MG63 (cell line): ENCODE data around the gene ATXN1. TPM values are rescaled to one million over a fixed set of nuclear protein-coding genes. Genes with fewer than 3 reads are reported as not detected.
A peak's percentile ranks its signal among the peaks of the same experiment; 100 is the strongest.

Experiments used
- DNase-seq: peaks from one replicate; pipeline ENCODE4 v3.0.0-alpha.2; 2020
- H3K27me3 ChIP-seq: fragments of 250-450 bp; sonication (Bioruptor Pico); 2 replicates; pipeline ENCODE4 v1.5.1; 2020; ENCODE audit warnings: mild to moderate bottlenecking, moderate library complexity
- H3K36me3 ChIP-seq: fragments of 250-450 bp; sonication (Bioruptor Pico); 2 replicates; pipeline ENCODE4 v1.5.1; 2020; ENCODE audit warnings: mild to moderate bottlenecking, moderate library complexity
- H3K4me3 ChIP-seq: fragments of 250-450 bp; sonication (Bioruptor Pico); 2 replicates; pipeline ENCODE4 v1.5.1; 2020; ENCODE audit warnings: mild to moderate bottlenecking, moderate library complexity
- H3K9me3 ChIP-seq: fragments of 250-450 bp; sonication (Bioruptor Pico); 2 replicates; pipeline ENCODE4 v1.5.1; 2020; ENCODE audit warnings: mild to moderate bottlenecking, moderate library complexity
- total RNA-seq: library from RNA; depleted of rRNA; stranded (reverse); fragments of >200 nt; shearing (Covaris generic); gene quantifications from 2 replicates; pipeline ENCODE4 v1.2.3, GENCODE V29; 2014; ENCODE audit warnings: low replicate concordance

The ATXN1 gene
- total RNA-seq, 1 experiment from 2014 or later: 5.9 TPM

DNA sequence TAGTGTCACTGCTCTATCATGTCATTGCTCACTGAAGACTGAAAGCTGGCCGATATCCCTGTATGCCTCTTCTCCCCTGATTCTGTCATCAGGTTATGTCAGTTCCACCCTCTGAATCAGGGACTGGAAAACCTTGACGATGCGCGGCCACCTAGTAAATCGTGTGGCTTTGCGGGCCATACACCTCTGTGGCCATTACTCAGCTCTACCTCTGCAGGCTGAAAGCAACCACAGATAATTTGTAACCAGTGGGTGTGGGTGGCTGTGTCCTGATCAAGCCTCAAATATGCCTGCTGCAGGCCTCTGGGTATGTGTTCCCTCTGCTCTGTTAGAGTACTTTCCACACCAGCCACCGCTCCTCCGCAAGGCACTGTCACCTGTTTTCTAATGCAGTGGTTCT is 417.7 kb downstream of the ATXN1 start:
- Histone ChIP-seq H3K36me3 (no peaks in the 10 kb centered on the region), H3K4me3 (no peak overlapping the region), H3K27me3 (no peaks in the 10 kb centered on the region), H3K9me3 (no peaks in the 10 kb centered on the region)
- no peak for DNase-seq

DNA sequence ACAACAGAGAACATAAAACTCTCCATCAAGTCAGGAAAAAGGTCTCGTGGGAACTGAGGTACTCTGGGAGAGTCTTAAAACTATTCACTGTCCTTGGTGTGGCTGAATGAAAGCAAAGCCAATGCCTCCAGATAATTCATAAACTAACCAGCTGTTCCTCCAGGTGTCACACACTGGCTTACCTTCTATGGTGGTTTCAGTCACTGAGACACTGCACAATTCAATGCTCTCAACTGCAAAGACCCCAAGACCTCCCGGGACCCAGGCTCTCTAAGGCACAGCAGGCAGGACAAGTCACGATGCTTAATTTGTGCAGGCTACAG is 422.0 kb downstream of the ATXN1 start:
- no peak for DNase-seq
- Histone ChIP-seq H3K27me3 (no peaks in the 10 kb centered on the region), H3K9me3 (no peaks in the 10 kb centered on the region), H3K36me3 (no peaks in the 10 kb centered on the region), H3K4me3 (no peak overlapping the region)

- no peaks in the 10 kb centered on the region for H3K36me3 ChIP-seq
- peak; percentile 95 for DNase-seq
- no peak overlapping the region for H3K4me3 ChIP-seq
- no peaks in the 10 kb centered on the region for H3K27me3 ChIP-seq
- H3K9me3 ChIP-seq: no peaks in the 10 kb centered on the region
Measured at GRCh38 chr6:16338577-16339264, 422.5 kb downstream of the ATXN1 start.

GRCh38 chr6:16337295-16337975 is 423.8 kb downstream of the ATXN1 start:
- peak; percentile 82 for DNase-seq
- no peak overlapping the region for H3K4me3 ChIP-seq

DNA sequence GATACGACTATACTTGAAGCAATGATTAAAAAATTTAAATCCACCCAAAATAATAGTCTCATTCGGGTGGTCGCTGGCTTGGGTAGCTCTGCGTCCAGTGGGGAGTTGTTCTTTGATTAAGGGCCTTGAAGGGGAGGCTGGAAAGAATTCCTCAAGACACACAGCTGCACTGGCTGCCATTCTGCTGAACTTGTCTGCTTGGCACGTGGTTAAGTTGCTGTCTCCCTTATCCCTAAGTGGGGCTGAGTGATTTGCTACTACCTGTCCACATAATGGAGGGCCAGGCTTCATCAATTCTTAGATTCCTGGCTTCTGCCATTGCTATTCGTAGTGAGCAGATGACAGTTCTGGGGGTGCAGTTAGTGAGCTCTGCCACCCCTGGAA is 424.4 kb downstream of the ATXN1 start:
- no peaks in the 10 kb centered on the region for H3K27me3 ChIP-seq
- DNase-seq: no peak
- H3K4me3 ChIP-seq: no peak overlapping the region
- no peaks in the 10 kb centered on the region for H3K36me3 ChIP-seq
- H3K9me3 ChIP-seq: no peaks in the 10 kb centered on the region

More at GRCh38 chr6:16337295-16337975, 423.8 kb downstream of the ATXN1 start:
- Histone ChIP-seq H3K36me3 (no peaks in the 10 kb centered on the region), H3K9me3 (no peaks in the 10 kb centered on the region), H3K27me3 (no peaks in the 10 kb centered on the region)

DNA sequence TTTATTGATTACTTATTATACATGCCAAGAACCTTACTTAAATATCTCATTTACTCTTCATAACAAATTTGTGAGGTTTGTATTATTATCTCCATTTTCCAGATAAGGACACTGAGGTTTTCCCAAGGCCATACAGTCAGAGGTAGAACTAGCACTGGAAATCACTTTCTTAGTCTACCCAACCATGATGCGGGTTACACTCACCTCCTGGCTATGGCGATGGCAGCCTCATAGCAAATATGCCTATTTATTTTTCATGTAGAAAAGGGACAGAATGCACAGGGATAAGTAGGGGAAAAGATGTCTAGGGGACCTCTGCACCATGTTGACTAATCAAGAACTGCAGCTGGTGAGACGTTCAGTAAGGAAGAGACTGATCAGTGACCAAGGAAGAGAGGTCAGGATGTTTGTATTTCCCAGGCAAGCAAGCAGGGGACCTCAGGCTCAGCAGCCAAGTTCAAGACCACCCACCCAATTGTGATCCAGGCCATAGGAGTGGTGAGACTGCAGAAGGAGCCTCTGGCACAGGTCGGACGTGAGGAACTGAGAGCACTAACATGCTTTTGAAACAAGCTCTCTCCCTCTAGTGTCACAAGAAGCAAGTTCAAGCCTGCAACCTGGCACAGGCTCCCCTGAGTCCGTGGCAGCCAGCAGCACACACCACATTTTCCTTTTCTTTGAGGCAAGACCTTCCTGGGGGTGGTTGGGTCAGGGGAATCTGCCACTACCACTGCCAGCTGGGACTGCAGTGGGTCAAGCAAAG is 425.0 kb downstream of the ATXN1 start:
- Histone ChIP-seq H3K9me3 (no peaks in the 10 kb centered on the region), H3K27me3 (no peaks in the 10 kb centered on the region), H3K36me3 (no peaks in the 10 kb centered on the region), H3K4me3 (no peak overlapping the region)
- DNase-seq: peak; percentile 25

- Histone ChIP-seq H3K27me3 (no peaks in the 10 kb centered on the region), H3K9me3 (no peaks in the 10 kb centered on the region), H3K36me3 (no peaks in the 10 kb centered on the region), H3K4me3 (no peak overlapping the region)
- no peak for DNase-seq
Measured at GRCh38 chr6:16335176-16335575, 426.1 kb downstream of the ATXN1 start.

DNA sequence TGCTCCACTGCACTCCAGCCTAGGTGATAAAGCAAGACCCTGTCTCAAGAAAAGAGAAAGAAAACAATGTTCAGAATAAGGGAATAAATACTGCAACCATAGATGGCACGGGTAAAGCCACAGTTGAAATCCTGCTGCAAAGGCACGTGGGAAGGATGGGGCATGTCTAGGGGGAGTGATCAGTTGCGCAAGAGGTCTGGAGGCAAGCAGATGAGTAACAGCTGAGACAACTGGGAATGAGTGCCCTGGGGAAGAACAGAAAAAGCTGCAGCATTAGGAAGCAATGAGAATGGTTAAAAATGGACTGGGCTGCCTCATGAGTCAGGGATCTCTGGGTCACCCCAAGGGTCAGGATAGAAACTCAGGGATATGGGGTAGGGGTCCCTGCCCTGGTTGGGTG is 426.6 kb downstream of the ATXN1 start:
- peak; percentile 73 for DNase-seq
- H3K27me3 ChIP-seq: no peaks in the 10 kb centered on the region
- H3K9me3 ChIP-seq: no peaks in the 10 kb centered on the region
- no peak overlapping the region for H3K4me3 ChIP-seq
- H3K36me3 ChIP-seq: no peaks in the 10 kb centered on the region

DNA sequence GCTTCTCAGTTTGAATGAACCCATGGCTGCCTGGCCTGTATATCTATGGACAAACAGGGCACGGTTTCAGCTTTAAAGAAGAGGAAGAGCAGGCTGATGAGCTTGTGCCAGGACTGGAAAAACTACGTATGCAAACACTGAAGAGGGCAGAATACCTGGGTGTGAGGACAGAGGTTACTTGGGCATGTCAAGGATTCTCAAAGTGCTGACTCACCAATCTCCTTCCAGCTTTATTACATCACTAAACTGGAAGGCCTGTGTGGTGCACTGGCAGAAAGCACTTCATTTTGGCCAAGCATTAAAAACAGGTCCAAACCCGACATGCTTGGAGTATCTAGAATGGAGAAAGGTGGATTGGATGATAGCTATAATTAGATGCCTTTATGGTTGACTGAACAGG is 427.7 kb downstream of the ATXN1 start:
- H3K36me3 ChIP-seq: no peaks in the 10 kb centered on the region
- DNase-seq: peak; percentile 31
- H3K27me3 ChIP-seq: no peaks in the 10 kb centered on the region
- H3K9me3 ChIP-seq: no peaks in the 10 kb centered on the region
- no peak overlapping the region for H3K4me3 ChIP-seq

DNA sequence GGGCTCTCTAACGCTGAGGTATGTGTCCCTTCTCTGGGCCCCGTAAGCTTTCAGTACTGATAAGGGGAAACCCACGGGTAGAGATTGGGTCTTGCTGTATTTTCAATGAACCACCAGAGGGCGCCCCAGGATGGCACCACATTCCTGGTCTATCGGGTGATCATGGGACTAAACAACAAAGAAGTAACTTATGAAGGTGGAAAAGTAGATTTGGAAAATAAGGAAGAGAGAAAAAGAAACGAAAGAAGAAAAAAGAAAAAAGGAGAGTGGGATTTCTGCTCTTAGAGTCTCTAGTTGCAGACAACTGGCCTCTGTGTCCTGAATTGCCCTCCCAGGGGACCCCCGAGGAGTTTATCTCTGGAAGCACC is 429.1 kb downstream of the ATXN1 start:
- peak; percentile 39 for DNase-seq
- Histone ChIP-seq H3K9me3 (no peaks in the 10 kb centered on the region), H3K4me3 (no peak overlapping the region), H3K27me3 (no peaks in the 10 kb centered on the region), H3K36me3 (no peaks in the 10 kb centered on the region)

GRCh38 chr6:16331384-16332174 is 429.7 kb downstream of the ATXN1 start:
- peak; percentile 62 for DNase-seq
- H3K27me3 ChIP-seq: no peaks in the 10 kb centered on the region
- no peaks in the 10 kb centered on the region for H3K9me3 ChIP-seq
- H3K4me3 ChIP-seq: no peak overlapping the region
- H3K36me3 ChIP-seq: no peaks in the 10 kb centered on the region

DNA sequence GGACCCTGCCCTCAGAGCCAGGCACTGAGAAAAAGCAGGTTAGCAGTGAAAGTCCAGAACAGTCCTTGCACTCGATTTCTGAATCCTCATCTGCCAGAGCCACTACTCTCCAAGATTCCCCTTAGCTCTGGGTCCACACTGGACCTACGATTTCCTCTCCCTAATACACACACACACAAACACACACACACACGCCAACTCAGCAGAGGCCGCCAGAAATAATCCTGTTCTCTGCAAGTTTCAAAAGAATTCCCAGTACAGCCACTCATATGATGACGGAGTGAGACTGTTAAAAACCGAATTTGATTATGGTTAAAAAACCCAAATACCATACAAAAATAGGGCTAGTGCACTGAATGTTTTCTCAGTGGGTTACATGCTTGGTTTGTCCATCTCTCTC is 432.0 kb downstream of the ATXN1 start:
- Histone ChIP-seq H3K4me3 (no peak overlapping the region), H3K36me3 (no peaks in the 10 kb centered on the region), H3K27me3 (no peaks in the 10 kb centered on the region), H3K9me3 (no peaks in the 10 kb centered on the region)
- no peak for DNase-seq

DNA sequence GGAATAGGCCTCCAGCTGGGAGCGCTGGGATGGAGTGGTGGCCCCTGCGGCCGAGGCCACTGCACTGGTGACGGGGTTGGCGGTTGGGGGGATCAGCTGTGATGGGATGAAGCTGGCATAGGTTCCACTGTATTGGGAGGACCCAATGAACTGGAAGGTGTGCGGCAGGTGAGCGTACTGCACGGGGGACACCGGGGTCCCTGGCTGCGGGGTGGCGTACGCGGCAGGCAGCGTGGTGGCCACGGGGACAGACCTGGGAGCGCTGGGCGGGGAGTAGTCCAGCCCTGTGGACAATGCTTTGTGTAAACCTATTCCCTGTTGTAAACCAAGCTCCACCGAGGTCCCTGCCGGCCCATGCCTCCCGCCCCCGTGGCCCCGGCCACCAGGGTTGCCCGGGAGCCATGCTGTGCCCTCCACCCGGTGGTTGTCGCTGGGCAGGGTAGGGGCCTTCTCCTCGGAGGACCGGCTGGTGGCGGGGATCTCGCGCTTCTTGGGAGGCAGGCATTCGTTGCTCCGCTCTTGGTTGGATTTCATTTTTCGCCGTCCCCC is 433.4 kb downstream of the ATXN1 start:
- DNase-seq: no peak
- no peaks in the 10 kb centered on the region for H3K27me3 ChIP-seq
- H3K9me3 ChIP-seq: no peaks in the 10 kb centered on the region

GRCh38 chr6:16326971-16327776 is 434.1 kb downstream of the ATXN1 start:
- Histone ChIP-seq H3K9me3 (no peaks in the 10 kb centered on the region), H3K4me3 (no peak overlapping the region), H3K36me3 (no peaks in the 10 kb centered on the region), H3K27me3 (no peaks in the 10 kb centered on the region)
- DNase-seq: no peak

More for the DNA sequence above, 433.4 kb downstream of the ATXN1 start:
- Histone ChIP-seq H3K4me3 (no peak overlapping the region), H3K36me3 (no peaks in the 10 kb centered on the region)

- H3K27me3 ChIP-seq: no peaks in the 10 kb centered on the region
- no peaks in the 10 kb centered on the region for H3K9me3 ChIP-seq
- H3K4me3 ChIP-seq: no peak overlapping the region
- H3K36me3 ChIP-seq: no peaks in the 10 kb centered on the region
- no peak for DNase-seq
Measured at GRCh38 chr6:16326531-16326930, 434.7 kb downstream of the ATXN1 start.

DNA sequence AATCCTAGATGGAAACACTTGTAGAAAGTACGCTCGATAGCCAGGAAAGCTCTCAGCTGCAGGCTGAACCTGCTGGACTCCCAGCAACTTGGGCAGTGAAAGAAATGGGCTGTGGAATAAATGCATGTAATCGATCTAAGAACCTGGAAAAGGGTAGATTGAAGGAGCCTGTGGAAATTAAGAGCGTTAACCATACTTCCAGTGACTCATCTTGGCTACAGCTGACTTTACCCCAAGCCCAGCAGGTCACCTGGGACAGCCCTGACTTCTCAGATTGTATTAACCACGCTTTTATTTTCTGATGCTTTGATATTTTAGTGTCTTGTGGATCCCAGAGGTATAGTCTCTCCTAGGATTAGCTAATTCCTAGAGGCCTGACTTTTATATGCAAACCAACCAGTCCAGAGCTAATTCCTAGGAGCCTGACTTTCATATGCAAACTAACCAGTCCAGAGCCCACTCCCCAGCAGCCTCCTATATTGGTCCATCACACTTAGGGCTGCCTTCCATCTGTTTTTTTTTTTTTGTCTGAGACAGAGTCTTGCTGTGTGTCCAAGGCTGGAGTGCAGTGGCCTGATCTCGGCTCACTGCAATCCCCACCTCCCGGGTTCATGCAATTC is 436.5 kb downstream of the ATXN1 start:
- Histone ChIP-seq H3K27me3 (no peaks in the 10 kb centered on the region), H3K9me3 (no peaks in the 10 kb centered on the region), H3K36me3 (no peaks in the 10 kb centered on the region), H3K4me3 (no peak overlapping the region)
- no peak for DNase-seq
